BJ (cell line): Measurements from ENCODE around the gene PCDHA4. TPM values are rescaled to one million over a fixed set of nuclear protein-coding genes. Genes with fewer than 3 reads are reported as not detected.
"Not testable (repeated sequence)": the region's sequence is repeated elsewhere in the genome, so short reads cannot be mapped to it uniquely, and the experiment has no call there.

ENCODE experiments used
- CTCF ChIA-PET: fragments of 350-600 bp; formaldehyde crosslinking; extraction: SDS; loops from one replicate; lab custom pipeline; 2021; ENCODE audit warnings: antibody characterized with exemption, inconsistent platforms; lab: Yijun Ruan, JAX
- POLR2A ChIA-PET: fragments of 300-600 bp; sonication (Branson Sonifier 250); formaldehyde crosslinking; extraction: SDS; loops from one replicate; lab custom pipeline; 2021; ENCODE audit warnings: antibody characterized with exemption; lab: Charles Lee
- DNase-seq: peaks from one replicate; pipeline ENCODE4 v3.0.0-alpha.2; 2011; ENCODE audit warnings: low read depth
- H3K27me3 ChIP-seq: 2 replicates; pipeline ENCODE4 v1.6.0; 2011; ENCODE audit warnings: low read length; ENCODE audit not compliant: control insufficient read depth, insufficient read depth
- H3K36me3 ChIP-seq: 2 replicates; pipeline ENCODE4 v1.5.1; 2011; ENCODE audit warnings: low read length; ENCODE audit not compliant: control insufficient read depth, insufficient read depth
- H3K4me3 ChIP-seq: 2 replicates; pipeline ENCODE4 v1.5.1; 2011; ENCODE audit warnings: low read depth, mild to moderate bottlenecking, control low read depth, low read length
- polyA plus RNA-seq: library from polyadenylated mRNA; depleted of rRNA; stranded (reverse); fragments of >200 nt; gene quantifications from 2 replicates; pipeline ENCODE4 v1.2.3, GENCODE V29; 2011
- TF ChIP-seq, protein P1 (sequence below): IDR thresholded peaks from 2 replicates; pipeline ENCODE4 v1.5.1; 2011; ENCODE audit warnings: low read depth, mild to moderate bottlenecking, control low read depth, inconsistent platforms, low read length, moderate library complexity; ENCODE audit not compliant: insufficient read depth

Gene PCDHA4
- polyA plus RNA-seq, 1 experiment = 0.25 TPM

DNA sequence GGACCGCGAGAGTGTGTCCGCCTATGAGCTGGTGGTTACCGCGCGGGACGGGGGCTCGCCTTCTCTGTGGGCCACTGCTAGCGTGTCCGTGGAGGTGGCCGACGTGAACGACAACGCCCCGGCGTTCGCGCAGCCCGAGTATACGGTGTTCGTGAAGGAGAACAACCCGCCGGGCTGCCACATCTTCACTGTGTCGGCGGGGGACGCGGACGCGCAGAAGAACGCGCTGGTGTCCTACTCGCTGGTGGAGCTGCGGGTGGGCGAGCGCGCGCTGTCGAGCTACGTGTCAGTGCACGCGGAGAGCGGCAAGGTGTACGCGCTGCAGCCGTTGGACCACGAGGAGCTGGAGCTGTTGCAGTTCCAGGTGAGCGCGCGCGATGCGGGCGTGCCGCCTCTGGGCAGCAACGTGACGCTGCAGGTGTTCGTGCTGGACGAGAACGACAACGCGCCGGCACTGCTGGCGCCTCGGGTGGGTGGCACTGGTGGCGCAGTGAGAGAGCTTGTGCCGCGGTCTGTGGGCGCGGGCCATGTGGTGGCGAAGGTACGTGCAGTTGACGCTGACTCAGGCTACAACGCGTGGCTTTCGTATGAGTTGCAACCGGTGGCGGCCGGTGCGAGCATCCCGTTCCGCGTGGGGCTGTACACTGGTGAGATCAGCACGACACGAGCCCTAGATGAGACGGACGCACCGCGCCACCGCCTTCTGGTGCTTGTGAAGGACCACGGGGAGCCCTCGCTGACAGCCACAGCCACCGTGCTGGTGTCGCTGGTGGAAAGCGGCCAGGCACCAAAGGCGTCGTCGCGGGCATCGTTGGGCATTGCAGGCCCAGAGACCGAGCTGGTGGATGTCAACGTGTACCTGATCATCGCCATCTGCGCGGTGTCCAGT lies 29.0 kb downstream of the PCDHA4 start:
- no peaks in the 10 kb centered on the region for H3K27me3 ChIP-seq
- no peaks in the 10 kb centered on the region for H3K36me3 ChIP-seq
- H3K4me3 ChIP-seq = no peak overlapping the region
- DNase-seq = no peak
- ChIA-PET CTCF (interaction anchor here (1.0 kb wide), 1 partner anchor 14 kb away, joined by 3 read pairs; the partner anchor contains the start of gene PCDHA5), POLR2A (no interaction called here)
- TF ChIP-seq, protein P1, sequence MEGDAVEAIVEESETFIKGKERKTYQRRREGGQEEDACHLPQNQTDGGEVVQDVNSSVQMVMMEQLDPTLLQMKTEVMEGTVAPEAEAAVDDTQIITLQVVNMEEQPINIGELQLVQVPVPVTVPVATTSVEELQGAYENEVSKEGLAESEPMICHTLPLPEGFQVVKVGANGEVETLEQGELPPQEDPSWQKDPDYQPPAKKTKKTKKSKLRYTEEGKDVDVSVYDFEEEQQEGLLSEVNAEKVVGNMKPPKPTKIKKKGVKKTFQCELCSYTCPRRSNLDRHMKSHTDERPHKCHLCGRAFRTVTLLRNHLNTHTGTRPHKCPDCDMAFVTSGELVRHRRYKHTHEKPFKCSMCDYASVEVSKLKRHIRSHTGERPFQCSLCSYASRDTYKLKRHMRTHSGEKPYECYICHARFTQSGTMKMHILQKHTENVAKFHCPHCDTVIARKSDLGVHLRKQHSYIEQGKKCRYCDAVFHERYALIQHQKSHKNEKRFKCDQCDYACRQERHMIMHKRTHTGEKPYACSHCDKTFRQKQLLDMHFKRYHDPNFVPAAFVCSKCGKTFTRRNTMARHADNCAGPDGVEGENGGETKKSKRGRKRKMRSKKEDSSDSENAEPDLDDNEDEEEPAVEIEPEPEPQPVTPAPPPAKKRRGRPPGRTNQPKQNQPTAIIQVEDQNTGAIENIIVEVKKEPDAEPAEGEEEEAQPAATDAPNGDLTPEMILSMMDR = no peak

DNA sequence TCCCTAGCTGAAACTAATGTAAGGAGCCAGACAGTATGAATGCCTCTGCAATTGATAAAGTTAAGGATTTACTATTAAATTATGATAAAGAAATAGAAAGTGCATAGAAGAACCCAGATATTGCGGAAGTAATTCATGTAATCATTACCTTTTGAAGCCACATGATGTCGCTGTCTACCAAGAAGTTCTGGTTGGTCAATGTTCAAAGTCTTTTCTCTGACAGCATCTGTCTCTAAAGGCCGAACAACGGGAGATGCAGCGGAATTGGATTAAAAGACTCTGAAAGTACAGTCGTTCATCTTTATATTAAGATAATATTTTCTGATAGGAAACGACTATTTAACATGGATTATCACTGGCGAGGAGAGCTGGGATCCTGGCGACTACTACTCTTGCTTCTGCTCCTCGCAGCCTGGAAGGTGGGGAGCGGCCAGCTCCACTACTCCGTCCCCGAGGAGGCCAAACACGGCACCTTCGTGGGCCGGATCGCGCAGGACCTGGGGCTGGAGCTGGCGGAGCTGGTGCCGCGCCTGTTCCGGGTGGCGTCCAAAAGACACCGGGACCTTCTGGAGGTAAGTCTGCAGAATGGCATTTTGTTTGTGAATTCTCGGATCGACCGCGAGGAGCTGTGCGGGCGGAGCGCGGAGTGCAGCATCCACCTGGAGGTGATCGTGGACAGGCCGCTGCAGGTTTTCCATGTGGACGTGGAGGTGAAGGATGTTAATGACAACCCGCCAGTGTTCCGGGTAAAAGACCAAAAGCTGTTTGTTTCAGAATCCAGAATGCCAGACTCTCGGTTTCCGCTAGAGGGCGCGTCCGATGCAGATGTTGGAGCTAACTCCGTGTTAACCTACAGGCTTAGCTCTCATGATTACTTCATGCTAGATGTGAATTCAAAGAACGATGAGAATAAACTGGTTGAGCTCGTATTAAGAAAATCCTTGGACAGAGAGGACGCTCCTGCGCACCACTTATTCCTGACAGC lies 34.4 kb downstream of the PCDHA4 start, which contains the start of gene PCDHA8:
TSS of gene PCDHA8 (plus strand) at position 210 of the 985 bp plus-strand sequence. CDS start at position 345, 135 bp downstream.
- Histone ChIP-seq H3K4me3 (no peak within 1 kb of the TSS), H3K36me3 (no peaks in the 10 kb centered on the region), H3K27me3 (no peaks in the 10 kb centered on the region)
- POLR2A ChIA-PET = no interaction called here
- DNase-seq = no peak
- CTCF ChIA-PET = interaction anchor here (0.9 kb wide), 1 partner anchor 15 kb away, joined by 3 read pairs; no protein-coding TSS in a partner anchor
- TF ChIP-seq, protein P1 = no peak

DNA sequence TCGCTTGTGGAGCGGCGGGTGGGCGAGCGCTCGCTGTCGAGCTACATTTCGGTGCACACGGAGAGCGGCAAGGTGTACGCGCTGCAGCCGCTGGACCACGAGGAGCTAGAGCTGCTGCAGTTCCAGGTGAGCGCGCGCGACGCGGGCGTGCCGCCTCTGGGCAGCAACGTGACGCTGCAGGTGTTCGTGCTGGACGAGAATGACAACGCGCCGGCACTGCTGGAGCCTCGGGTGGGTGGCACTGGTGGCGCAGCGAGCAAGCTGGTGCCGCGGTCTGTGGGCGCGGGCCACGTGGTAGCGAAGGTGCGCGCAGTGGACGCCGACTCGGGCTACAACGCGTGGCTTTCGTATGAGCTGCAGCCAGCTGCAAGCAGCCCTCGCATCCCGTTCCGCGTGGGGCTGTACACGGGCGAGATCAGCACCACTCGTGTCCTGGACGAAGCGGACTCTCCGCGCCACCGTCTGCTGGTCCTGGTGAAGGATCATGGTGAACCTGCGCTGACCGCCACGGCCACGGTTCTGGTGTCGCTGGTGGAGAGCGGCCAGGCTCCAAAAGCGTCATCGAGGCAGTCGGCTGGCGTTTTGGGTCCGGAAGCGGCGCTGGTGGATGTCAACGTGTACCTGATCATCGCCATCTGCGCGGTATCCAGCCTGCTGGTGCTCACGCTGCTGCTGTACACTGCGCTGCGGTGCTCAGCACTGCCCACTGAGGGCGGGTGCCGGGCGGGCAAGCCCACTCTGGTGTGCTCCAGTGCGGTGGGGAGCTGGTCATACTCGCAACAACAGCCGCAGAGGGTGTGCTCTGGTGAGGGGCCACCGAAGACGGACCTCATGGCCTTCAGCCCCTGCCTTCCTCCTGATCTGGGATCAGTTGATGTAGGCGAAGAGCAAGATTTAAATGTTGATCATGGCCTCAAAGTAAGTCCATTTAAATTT lies 36.2 kb downstream of the PCDHA4 start:
- POLR2A ChIA-PET = no interaction called here
- TF ChIP-seq, protein P1 = no peak
- CTCF ChIA-PET = no interaction called here

DNA sequence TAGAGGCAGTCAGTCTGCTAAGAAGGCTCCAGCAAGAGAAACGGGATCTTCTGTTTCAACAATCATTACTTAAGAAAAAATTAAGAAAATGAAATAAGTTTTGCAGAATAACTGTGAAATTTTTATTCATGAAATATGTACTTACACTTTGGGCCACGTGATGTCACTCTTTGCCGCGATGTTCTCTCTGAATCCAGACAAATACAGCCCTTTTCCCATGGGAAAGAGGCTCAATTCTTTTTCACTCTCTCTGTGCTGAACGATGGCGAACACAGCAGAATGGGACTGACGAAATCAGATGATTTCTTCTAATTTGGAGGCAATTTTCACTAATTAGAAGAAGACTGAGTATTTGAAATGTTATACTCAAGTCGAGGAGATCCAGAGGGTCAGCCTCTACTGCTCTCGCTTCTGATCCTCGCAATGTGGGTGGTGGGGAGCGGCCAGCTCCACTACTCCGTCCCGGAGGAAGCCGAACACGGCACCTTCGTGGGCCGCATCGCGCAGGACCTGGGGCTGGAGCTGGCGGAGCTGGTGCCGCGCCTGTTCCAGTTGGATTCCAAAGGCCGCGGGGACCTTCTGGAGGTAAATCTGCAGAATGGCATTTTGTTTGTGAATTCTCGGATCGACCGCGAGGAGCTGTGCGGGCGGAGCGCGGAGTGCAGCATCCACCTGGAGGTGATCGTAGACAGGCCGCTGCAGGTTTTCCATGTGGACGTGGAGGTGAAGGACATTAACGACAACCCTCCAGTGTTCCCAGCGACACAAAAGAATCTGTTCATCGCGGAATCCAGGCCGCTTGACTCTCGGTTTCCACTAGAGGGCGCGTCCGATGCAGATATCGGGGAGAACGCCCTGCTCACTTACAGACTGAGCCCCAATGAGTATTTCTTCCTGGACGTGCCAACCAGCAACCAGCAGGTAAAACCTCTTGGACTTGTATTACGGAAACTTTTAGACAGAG lies 41.6 kb downstream of the PCDHA4 start, which contains the start of gene PCDHA9:
TSS of gene PCDHA9 (plus strand) at position 244 of the 964 bp plus-strand sequence. CDS start at position 358, 114 bp downstream.
- DNase-seq, POLR2A ChIA-PET, H3K36me3 ChIP-seq, H3K27me3 ChIP-seq, H3K4me3 ChIP-seq: not testable (repeated sequence)
- CTCF ChIA-PET = interaction anchor here (0.6 to 1.2 kb wide), 2 partner anchors 34 to 193 kb away, joined by 3 read pairs; no protein-coding TSS in a partner anchor

More for the DNA sequence above, 36.2 kb downstream of the PCDHA4 start:
- Histone ChIP-seq H3K36me3 (no peaks in the 10 kb centered on the region), H3K27me3 (no peaks in the 10 kb centered on the region), H3K4me3 (no peak overlapping the region)
- DNase-seq = no peak

DNA sequence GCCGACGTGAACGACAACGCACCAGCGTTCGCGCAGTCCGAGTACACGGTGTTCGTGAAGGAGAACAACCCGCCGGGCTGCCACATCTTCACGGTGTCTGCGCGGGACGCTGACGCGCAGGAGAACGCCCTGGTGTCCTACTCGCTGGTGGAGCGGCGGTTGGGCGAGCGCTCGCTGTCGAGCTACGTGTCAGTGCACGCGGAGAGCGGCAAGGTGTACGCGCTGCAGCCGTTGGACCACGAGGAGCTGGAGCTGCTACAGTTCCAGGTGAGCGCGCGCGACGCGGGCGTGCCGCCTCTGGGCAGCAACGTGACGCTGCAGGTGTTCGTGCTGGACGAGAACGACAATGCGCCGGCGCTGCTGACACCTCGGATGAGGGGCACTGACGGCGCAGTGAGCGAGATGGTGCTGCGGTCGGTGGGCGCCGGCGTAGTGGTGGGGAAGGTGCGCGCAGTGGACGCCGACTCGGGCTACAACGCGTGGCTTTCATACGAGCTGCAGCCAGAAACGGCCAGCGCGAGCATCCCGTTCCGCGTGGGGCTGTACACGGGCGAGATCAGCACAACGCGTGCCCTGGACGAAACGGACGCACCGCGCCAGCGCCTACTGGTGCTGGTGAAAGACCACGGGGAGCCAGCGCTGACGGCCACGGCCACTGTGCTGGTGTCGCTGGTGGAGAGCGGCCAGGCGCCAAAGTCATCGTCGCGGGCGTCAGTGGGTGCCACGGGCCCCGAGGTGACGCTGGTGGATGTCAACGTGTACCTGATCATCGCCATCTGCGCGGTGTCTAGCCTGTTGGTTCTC lies 43.2 kb downstream of the PCDHA4 start:
- H3K27me3 ChIP-seq, H3K36me3 ChIP-seq, POLR2A ChIA-PET, H3K4me3 ChIP-seq, DNase-seq, CTCF ChIA-PET: not testable (repeated sequence)
